Keratinocyte (primary cell): Measurements from ENCODE around the gene OR52W1. TPM values are rescaled to one million over a fixed set of nuclear protein-coding genes. Genes with fewer than 3 reads are reported as not detected.

Experiments used
- DNase-seq: peaks from one replicate; pipeline ENCODE4 v3.0.0-alpha.2; 2011; ENCODE audit warnings: low read depth, missing footprints, low spot score
- FAIRE-seq: peaks from 2 replicates; lab custom pipeline; 2011; peaks lifted over from hg19 to GRCh38; lab: Jason Lieb, UNC
- H2AFZ ChIP-seq: 2 replicates; pipeline ENCODE4 v1.6.0; 2012; ENCODE audit warnings: low read length, control low read depth, inconsistent platforms; ENCODE audit not compliant: control insufficient read depth
- H3K27ac ChIP-seq: 2 replicates; pipeline ENCODE4 v1.5.1; 2011; ENCODE audit warnings: low read length; ENCODE audit not compliant: control insufficient read depth, insufficient read depth
- H3K27me3 ChIP-seq: 3 replicates; pipeline ENCODE4 v1.6.0; 2011; ENCODE audit warnings: low read length; ENCODE audit not compliant: control insufficient read depth, insufficient read depth; ENCODE audit errors: extremely low read depth
- H3K36me3 ChIP-seq, 2 experiments: 2 replicates in 1 of 2; 3 replicates in 1 of 2; pipeline ENCODE4 v1.5.1; 2011; ENCODE audit warnings: low read length in 2 of 2, mild to moderate bottlenecking in 1 of 2; ENCODE audit not compliant: control insufficient read depth in 2 of 2, insufficient read depth in 2 of 2; ENCODE audit errors: extremely low read depth in 1 of 2
- H3K4me1 ChIP-seq: 3 replicates; pipeline ENCODE4 v1.5.1; 2011; ENCODE audit warnings: low read length; ENCODE audit not compliant: control insufficient read depth, insufficient read depth; ENCODE audit errors: extremely low read depth
- H3K4me2 ChIP-seq: 3 replicates; pipeline ENCODE4 v1.6.0; 2011; ENCODE audit warnings: low read depth, low read length; ENCODE audit not compliant: control insufficient read depth, insufficient read depth; ENCODE audit errors: extremely low read depth
- H3K4me3 ChIP-seq, 3 experiments: fragments of 200-600 bp in 1 of 3; sonication (generic) in 1 of 3; 2 replicates in 2 of 3; 3 replicates in 1 of 3; pipeline ENCODE4 v1.5.1; 2011 to 2016; ENCODE audit warnings: low read length in 3 of 3, mild to moderate bottlenecking in 3 of 3, control low read depth in 2 of 3, inconsistent platforms in 1 of 3, low read depth in 1 of 3, mixed read lengths in 1 of 3, mixed run types in 1 of 3, moderate library complexity in 1 of 3; ENCODE audit not compliant: control insufficient read depth in 2 of 3, insufficient read depth in 2 of 3; ENCODE audit errors: extremely low read depth in 1 of 3
- H3K79me2 ChIP-seq: 2 replicates; pipeline ENCODE4 v1.6.0; 2012; ENCODE audit warnings: low read length; ENCODE audit not compliant: control insufficient read depth, insufficient read depth
- H3K9ac ChIP-seq: 3 replicates; pipeline ENCODE4 v1.6.0; 2011; ENCODE audit warnings: low read length; ENCODE audit not compliant: control insufficient read depth, insufficient read depth; ENCODE audit errors: extremely low read depth
- H3K9me1 ChIP-seq: 3 replicates; pipeline ENCODE4 v1.6.0; 2011; ENCODE audit warnings: low read length; ENCODE audit not compliant: control insufficient read depth, insufficient read depth; ENCODE audit errors: extremely low read depth
- H3K9me3 ChIP-seq: 2 replicates; pipeline ENCODE4 v1.5.1; 2012; ENCODE audit warnings: low read depth, low read length; ENCODE audit not compliant: control insufficient read depth
- H4K20me1 ChIP-seq: 3 replicates; pipeline ENCODE4 v1.6.0; 2011; ENCODE audit warnings: low read length; ENCODE audit not compliant: control insufficient read depth, insufficient read depth; ENCODE audit errors: extremely low read depth
- EZH2 ChIP-seq: IDR thresholded peaks from one replicate; pipeline ENCODE4 v1.6.1; 2012; ENCODE audit warnings: inconsistent platforms, mild to moderate bottlenecking, low read length, moderate library complexity
- dilution Hi-C: fragments of 300-500 bp; cut with MboI; formaldehyde crosslinking; loops from one replicate; pipeline ENCODE4 v1.7.0; 2020; ENCODE audit warnings: low sequenced_read_pairs; ENCODE audit not compliant: extremely low pct_ligation_motif_present
- polyA plus RNA-seq, 5 experiments: library from polyadenylated mRNA; depleted of rRNA in 3 of 5; stranded (reverse) in 3 of 5; stranded (forward) in 1 of 5; unstranded in 1 of 5; fragments of >200 nt; gene quantifications; 1 replicate in 1 of 5; 2 replicates in 3 of 5; 3 replicates in 1 of 5; pipeline versions ENCODE4 v1.2.1 to v1.2.3, GENCODE V29; 2011 to 2012; ENCODE audit warnings: missing spikeins in 2 of 5, low read depth in 1 of 5, low replicate concordance in 1 of 5
- TF ChIP-seq, protein P1 (sequence below), 3 experiments: IDR thresholded peaks in 1 of 3; conservative IDR thresholded peaks in 1 of 3; optimal IDR thresholded peaks in 1 of 3; 2 replicates in 2 of 3; 3 replicates in 1 of 3; pipeline versions ENCODE3 to v1.5.1; 2011; ENCODE audit warnings: low read length in 3 of 3, mild to moderate bottlenecking in 3 of 3, moderate library complexity in 2 of 3, control low read depth in 1 of 3, inconsistent platforms in 1 of 3; ENCODE audit not compliant: insufficient read depth in 2 of 3; ENCODE audit errors: extremely low read depth in 1 of 3

OR52W1 gene
- polyA plus RNA-seq, 1 donor (not counting 4 experiments of a cell fraction or from before 2014, with no cell fraction given): not detected

DNA sequence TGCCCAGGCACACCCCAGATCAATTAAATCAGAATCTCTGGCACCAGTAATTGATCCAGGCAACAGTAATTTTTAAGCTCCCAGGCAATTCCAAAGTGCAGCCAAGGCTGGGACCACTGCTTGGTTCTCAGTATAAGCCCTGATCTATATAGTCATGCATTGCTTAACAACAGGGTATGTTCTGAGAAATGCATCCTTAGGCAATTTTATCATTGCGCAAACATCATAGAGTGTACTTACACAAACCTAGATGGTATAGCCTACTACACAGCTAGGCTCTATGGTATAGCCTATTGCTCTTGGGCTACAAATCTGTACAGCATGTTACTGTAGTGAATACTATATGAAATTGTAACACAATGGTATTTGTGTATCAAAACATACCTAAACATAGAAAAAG is 5.7 kb downstream of the OR52W1 start:
- no peaks in the 10 kb centered on the region for H3K79me2 ChIP-seq
- dilution Hi-C loops: no loop called here
- no peak overlapping the region for H3K27ac ChIP-seq
- H4K20me1 ChIP-seq: no peaks in the 10 kb centered on the region
- no peaks in the 10 kb centered on the region for H3K9me3 ChIP-seq
- H2AFZ ChIP-seq: no peak overlapping the region
- no peaks in the 10 kb centered on the region for H3K9me1 ChIP-seq
- no peak overlapping the region for H3K4me3 ChIP-seq
- no peaks in the 10 kb centered on the region for H3K4me1 ChIP-seq
- H3K27me3 ChIP-seq: no peaks in the 10 kb centered on the region
- DNase-seq (no peak), FAIRE-seq (no peak)
- H3K9ac ChIP-seq: no peak overlapping the region
- no peak overlapping the region for H3K4me2 ChIP-seq
- peaks cover 2 to 4% of the 10 kb centered on the region in 2 experiments for H3K36me3 ChIP-seq
- TF ChIP-seq EZH2: no peak
- TF ChIP-seq, protein P1, sequence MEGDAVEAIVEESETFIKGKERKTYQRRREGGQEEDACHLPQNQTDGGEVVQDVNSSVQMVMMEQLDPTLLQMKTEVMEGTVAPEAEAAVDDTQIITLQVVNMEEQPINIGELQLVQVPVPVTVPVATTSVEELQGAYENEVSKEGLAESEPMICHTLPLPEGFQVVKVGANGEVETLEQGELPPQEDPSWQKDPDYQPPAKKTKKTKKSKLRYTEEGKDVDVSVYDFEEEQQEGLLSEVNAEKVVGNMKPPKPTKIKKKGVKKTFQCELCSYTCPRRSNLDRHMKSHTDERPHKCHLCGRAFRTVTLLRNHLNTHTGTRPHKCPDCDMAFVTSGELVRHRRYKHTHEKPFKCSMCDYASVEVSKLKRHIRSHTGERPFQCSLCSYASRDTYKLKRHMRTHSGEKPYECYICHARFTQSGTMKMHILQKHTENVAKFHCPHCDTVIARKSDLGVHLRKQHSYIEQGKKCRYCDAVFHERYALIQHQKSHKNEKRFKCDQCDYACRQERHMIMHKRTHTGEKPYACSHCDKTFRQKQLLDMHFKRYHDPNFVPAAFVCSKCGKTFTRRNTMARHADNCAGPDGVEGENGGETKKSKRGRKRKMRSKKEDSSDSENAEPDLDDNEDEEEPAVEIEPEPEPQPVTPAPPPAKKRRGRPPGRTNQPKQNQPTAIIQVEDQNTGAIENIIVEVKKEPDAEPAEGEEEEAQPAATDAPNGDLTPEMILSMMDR (optimal IDR thresholded peaks at IDR 0.05 in 1 of 3, IDR thresholded peaks at IDR 0.05 in 1 of 3, conservative IDR thresholded peaks at IDR 0.05 in 1 of 3; ENCODE audit: extremely low read depth in 1 of 3, insufficient read depth in 2 of 3, low read length in 3 of 3): no peak

DNA sequence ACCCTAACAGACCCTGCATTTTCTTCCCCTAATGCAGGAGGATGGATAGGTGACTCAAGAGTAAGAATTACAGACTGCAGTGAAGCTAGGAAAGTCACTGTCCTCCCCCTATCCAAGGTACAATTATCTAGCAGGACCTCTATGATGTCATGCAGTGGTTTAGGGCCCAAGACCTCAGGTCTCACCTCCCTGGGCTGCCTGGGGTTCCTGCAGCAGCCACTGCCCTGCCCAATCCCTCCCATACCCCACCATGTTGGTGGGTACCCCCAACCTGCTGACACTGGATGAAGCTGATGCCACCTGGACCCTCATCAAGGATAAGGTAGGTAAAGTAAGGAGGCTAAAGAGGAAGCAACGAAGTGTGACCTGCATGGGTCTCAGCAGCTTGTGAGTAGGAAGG is 6.3 kb downstream of the OR52W1 start, which contains the start of gene C11orf42:
Gene C11orf42 (plus strand): TSS at position 192 of the 400 bp plus-strand sequence. CDS start 59 bp downstream, at position 251.
- no peaks in the 10 kb centered on the region for H3K9me1 ChIP-seq
- DNase-seq: no peak
- H3K36me3 ChIP-seq: peaks cover 4 to 8% of the 10 kb centered on the region in 2 experiments
- no peak within 1 kb of the TSS for H3K4me2 ChIP-seq
- no peaks in the 10 kb centered on the region for H3K79me2 ChIP-seq
- no peak for FAIRE-seq
- H3K27ac ChIP-seq: no peak within 1 kb of the TSS
- no peaks in the 10 kb centered on the region for H3K27me3 ChIP-seq
- dilution Hi-C loops: no loop called here
- no peak within 1 kb of the TSS for H2AFZ ChIP-seq
- TF ChIP-seq EZH2: no peak
- TF ChIP-seq, protein P1 (optimal IDR thresholded peaks at IDR 0.05 in 1 of 3, IDR thresholded peaks at IDR 0.05 in 1 of 3, conservative IDR thresholded peaks at IDR 0.05 in 1 of 3; ENCODE audit: extremely low read depth in 1 of 3, insufficient read depth in 2 of 3, low read length in 3 of 3): no peak
- H4K20me1 ChIP-seq: no peaks in the 10 kb centered on the region
- no peak within 1 kb of the TSS for H3K4me3 ChIP-seq
- H3K4me1 ChIP-seq: no peaks in the 10 kb centered on the region
- no peaks in the 10 kb centered on the region for H3K9me3 ChIP-seq
- H3K9ac ChIP-seq: no peak within 1 kb of the TSS
